ENCODE results near the gene VPREB3. TPM values are rescaled to one million over a fixed set of nuclear protein-coding genes. Genes with fewer than 3 reads are reported as not detected.

The VPREB3 gene
- polyA plus RNA-seq, 3 donors, result 0.35 to 1.1 (median 0.58) TPM

GRCh38 chr22:23767673-23768548 lies 13.7 kb upstream of the VPREB3 start, which contains the start of gene CHCHD10:
CHCHD10 (minus strand) TSS chr22:23767972; CDS start chr22:23767874, 98 bp downstream.
- DNase-seq (ENCODE audit: low read depth in 3 of 3, low spot score in 2 of 3), result peak in 2 of 3 donors; percentile 72 to 79

- DNase-seq (ENCODE audit: low read depth in 3 of 3, low spot score in 2 of 3), result no peak
Measured at GRCh38 chr22:23767303-23767672, 13.1 kb upstream of the VPREB3 start.

GRCh38 chr22:23764899-23765881 lies 11.0 kb upstream of the VPREB3 start:
- DNase-seq (ENCODE audit: low read depth in 3 of 3, low spot score in 2 of 3), result no peak

- no peak for DNase-seq (ENCODE audit: low read depth in 3 of 3, low spot score in 2 of 3)
Measured at GRCh38 chr22:23763954-23764353, 9.7 kb upstream of the VPREB3 start.

GRCh38 chr22:23763579-23763945 lies 9.3 kb upstream of the VPREB3 start:
- no peak for DNase-seq (ENCODE audit: low read depth in 3 of 3, low spot score in 2 of 3)

GRCh38 chr22:23762842-23763578 lies 8.8 kb upstream of the VPREB3 start, which contains the start of gene C22orf15:
C22orf15 (plus strand) TSS chr22:23762990; CDS start chr22:23763307, 317 bp downstream.
- DNase-seq (ENCODE audit: low read depth in 3 of 3, low spot score in 2 of 3), result no peak

GRCh38 chr22:23760056-23760455 lies 5.8 kb upstream of the VPREB3 start:
- no peak for DNase-seq (ENCODE audit: low read depth in 3 of 3, low spot score in 2 of 3)

GRCh38 chr22:23759566-23759965 lies 5.3 kb upstream of the VPREB3 start:
- DNase-seq (ENCODE audit: low read depth in 3 of 3, low spot score in 2 of 3), result no peak

GRCh38 chr22:23756891-23757290 lies 2.7 kb upstream of the VPREB3 start:
- no peak for DNase-seq (ENCODE audit: low read depth in 3 of 3, low spot score in 2 of 3)

- DNase-seq (ENCODE audit: low read depth in 3 of 3, low spot score in 2 of 3), result no peak
Measured at GRCh38 chr22:23755711-23756110, 1.5 kb upstream of the VPREB3 start.

GRCh38 chr22:23754980-23755636 lies 883 bp upstream of the VPREB3 start:
- no peak for DNase-seq (ENCODE audit: low read depth in 3 of 3, low spot score in 2 of 3)

- no peak for DNase-seq (ENCODE audit: low read depth in 3 of 3, low spot score in 2 of 3)
Measured at GRCh38 chr22:23753385-23753784, 840 bp downstream of the VPREB3 start.

GRCh38 chr22:23752750-23753149 lies 1.5 kb downstream of the VPREB3 start:
- no peak for DNase-seq (ENCODE audit: low read depth in 3 of 3, low spot score in 2 of 3)

GRCh38 chr22:23752090-23752691 lies 2.0 kb downstream of the VPREB3 start:
- no peak for DNase-seq (ENCODE audit: low read depth in 3 of 3, low spot score in 2 of 3)

- DNase-seq (ENCODE audit: low read depth in 3 of 3, low spot score in 2 of 3), result no peak
Measured at GRCh38 chr22:23751441-23751996, 2.7 kb downstream of the VPREB3 start.

- peak; percentile 57 to 81 (median 61) for DNase-seq (ENCODE audit: low read depth in 3 of 3, low spot score in 2 of 3)
Measured at GRCh38 chr22:23750714-23751440, 3.3 kb downstream of the VPREB3 start, which contains the start of gene ZNF70. ZNF70 (minus strand) TSS chr22:23751112; CDS start chr22:23745140, 5,972 bp downstream.

GRCh38 chr22:23750367-23750713 lies 3.9 kb downstream of the VPREB3 start:
- no peak for DNase-seq (ENCODE audit: low read depth in 3 of 3, low spot score in 2 of 3)

- no peak for DNase-seq (ENCODE audit: low read depth in 3 of 3, low spot score in 2 of 3)
Measured at GRCh38 chr22:23749841-23750301, 4.4 kb downstream of the VPREB3 start.

All from right renal cortex interstitium (tissue), 3 donors.